Stimulated activated CD8-positive, alpha-beta memory T cell treated with anti-CD3 and anti-CD28 coated beads, Interleukin-7, amount 100 ng/mL, for 24 hours (primary cell): ENCODE measurements around the gene CT47A7.
"Not testable (repeated sequence)": the region's sequence is repeated elsewhere in the genome, so short reads cannot be mapped to it uniquely, and the experiment has no call there.

ENCODE experiments used
- DNase-seq: peaks from one replicate; pipeline ENCODE4 v3.0.0-alpha.2; 2020; ENCODE audit warnings: low read depth

The CT47A7 gene

DNA sequence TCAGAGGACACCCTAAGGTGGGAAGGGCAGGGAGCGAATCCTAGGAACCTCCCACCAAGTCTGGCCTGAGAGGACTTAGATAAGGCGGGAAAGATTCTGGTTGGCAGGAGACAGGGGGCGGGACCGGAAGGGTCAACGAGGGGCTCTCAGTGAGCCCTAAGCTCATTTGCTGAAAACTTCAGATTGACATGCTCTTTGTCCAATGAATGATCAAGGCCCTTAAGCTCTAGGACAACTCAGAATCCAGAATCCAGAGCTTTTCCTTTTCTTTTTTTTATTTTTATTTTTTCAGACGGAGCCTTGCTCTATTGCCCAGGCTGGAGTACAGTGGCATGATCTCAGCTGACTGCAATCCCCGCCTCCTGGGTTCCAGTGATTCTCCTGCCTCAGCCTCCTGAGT lies at the start of gene CT47A7:
TSS of gene CT47A7 (minus strand) at position 101 of the 400 bp plus-strand sequence. CDS start 255 bp downstream, outside the sequence.
- not testable (repeated sequence) for DNase-seq

- DNase-seq, result no peak
Measured at GRCh38 chrX:121000589-121000988, 44.2 kb upstream of the CT47A7 start.

GRCh38 chrX:120999413-120999812 lies 43.0 kb upstream of the CT47A7 start:
- DNase-seq, result no peak

- DNase-seq, result not testable (repeated sequence)
Measured at GRCh38 chrX:120985660-120986059, 29.3 kb upstream of the CT47A7 start, which contains the start of gene CT47A1. TSS of gene CT47A1 (minus strand) at chrX:120985760. CDS start at chrX:120985529, 231 bp downstream.
